GM13977 (cell line): Measurements from ENCODE around the gene OSCP1.

Source experiments
- DNase-seq: peaks from one replicate; pipeline ENCODE4 v3.0.0; 2012; ENCODE audit warnings: low spot score
- in situ Hi-C: fragments of 300-500 bp; cut with MboI; formaldehyde crosslinking; loops from one replicate; pipeline ENCODE4 v1.12.0; 2022; ENCODE audit warnings: low sequenced_read_pairs, low pct_unique_long_range_greater_than_20kb, mixed read lengths, inconsistent platforms; ENCODE audit not compliant: unreplicated experiment
- TF ChIP-seq, protein P1 (sequence below): IDR thresholded peaks from 2 replicates; pipeline ENCODE4 v1.5.1; 2012; ENCODE audit warnings: mild to moderate bottlenecking, control low read depth; ENCODE audit not compliant: insufficient read depth; ENCODE audit errors: extremely low read depth, missing control alignments

Gene OSCP1

DNA sequence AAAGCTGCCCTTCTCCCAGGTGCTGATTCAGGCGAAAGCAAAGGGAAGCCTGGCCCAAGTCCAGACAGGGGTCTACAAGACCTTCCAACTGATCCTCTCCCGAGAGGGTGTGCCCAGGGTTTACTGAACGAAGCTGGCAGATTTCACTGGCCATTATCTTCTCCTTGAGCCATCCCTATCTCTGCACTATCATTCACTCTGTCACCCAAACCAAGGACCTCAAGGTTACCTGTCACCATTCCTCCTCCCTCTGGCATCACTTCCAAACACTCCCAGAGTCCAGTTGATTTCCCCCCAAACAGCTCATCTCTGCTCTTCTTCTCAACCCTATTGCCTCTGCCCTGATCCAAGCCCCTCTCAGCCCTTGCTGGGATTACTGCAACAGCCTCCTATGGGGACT is 69.5 kb downstream of the OSCP1 start:
- TF ChIP-seq, protein P1, sequence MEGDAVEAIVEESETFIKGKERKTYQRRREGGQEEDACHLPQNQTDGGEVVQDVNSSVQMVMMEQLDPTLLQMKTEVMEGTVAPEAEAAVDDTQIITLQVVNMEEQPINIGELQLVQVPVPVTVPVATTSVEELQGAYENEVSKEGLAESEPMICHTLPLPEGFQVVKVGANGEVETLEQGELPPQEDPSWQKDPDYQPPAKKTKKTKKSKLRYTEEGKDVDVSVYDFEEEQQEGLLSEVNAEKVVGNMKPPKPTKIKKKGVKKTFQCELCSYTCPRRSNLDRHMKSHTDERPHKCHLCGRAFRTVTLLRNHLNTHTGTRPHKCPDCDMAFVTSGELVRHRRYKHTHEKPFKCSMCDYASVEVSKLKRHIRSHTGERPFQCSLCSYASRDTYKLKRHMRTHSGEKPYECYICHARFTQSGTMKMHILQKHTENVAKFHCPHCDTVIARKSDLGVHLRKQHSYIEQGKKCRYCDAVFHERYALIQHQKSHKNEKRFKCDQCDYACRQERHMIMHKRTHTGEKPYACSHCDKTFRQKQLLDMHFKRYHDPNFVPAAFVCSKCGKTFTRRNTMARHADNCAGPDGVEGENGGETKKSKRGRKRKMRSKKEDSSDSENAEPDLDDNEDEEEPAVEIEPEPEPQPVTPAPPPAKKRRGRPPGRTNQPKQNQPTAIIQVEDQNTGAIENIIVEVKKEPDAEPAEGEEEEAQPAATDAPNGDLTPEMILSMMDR: no peak
- in situ Hi-C loops: no loop called here
- DNase-seq: no peak

DNA sequence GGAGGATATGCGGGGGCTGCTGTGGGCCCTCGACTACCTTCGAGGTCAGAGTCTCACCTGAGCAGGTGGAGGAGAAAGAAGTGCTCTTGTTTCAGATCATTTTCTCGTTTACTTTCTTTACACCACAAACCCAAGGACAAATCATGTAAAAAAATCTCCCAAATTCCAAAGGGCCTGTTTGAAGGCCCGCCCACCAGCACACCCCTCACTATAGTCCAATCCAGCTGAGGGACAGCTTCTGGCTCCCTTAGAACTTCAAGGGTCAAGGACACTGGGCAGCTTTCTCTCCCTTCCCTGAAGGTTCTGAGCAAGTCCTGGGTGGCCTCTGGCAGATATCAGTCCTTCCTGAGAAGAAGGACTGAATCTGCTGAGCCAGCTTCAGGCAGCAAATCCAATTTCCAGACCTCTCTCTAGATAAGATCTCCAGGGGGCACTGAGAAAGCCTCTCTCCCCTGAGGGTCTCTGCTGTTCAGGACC is 70.1 kb downstream of the OSCP1 start:
- TF ChIP-seq, protein P1: no peak
- no peak for DNase-seq
- in situ Hi-C loops: no loop called here

DNA sequence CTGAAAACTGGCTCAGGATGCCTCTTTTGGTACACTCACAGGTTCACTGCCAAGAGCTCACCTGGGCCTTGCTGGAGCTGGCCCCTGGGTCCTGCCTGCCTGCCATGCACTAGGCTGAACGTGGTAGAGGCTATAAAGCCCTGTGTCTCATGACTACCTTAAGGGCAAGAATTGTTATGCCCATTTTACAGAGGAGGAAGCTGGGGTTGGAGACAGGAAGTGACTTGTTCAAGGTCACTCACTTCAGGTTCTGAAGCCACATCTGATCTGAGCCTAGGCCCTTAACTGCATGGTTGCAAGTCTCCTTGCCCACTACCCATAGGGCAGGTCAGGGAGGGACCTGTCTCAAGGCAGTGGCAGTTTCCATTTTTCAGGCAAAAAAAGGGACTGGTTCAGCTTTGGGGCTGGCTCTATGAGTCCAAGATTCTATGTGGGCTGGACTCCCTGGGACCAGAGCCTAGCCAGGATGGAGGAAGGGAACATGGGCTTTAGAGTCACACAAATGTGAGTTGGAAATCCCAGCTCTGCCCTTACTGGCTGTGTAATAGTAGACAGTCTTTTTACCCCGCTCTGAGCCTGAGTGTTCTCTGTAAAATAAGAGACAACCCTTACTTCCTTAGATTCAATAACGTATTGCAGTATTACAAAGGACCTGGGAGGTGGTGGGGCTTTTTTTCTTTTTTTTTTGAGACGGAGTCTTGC is 72.3 kb downstream of the OSCP1 start:
- TF ChIP-seq, protein P1: no peak
- in situ Hi-C loops: no loop called here
- DNase-seq: no peak

DNA sequence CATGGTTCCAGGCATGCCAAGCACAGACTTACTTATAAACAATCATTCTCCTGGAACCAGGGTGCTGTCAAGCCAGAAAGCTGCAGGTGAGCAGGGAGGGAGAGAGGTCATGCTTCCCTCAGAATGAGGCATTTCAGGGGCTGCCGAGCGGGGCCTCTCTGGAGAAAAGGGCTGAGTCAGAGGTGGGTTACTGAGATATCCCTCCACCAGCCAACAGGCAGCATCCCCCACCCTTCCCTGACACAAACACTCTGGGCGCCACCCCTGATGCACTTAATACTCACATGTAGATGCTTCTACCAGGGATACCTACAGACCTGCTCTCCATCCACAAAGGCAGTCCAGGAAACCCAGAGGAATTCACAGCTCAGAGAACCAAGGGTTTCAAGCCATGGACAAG is 77.6 kb downstream of the OSCP1 start:
- no peak for DNase-seq
- in situ Hi-C loops: no loop called here
- TF ChIP-seq, protein P1: no peak

DNA sequence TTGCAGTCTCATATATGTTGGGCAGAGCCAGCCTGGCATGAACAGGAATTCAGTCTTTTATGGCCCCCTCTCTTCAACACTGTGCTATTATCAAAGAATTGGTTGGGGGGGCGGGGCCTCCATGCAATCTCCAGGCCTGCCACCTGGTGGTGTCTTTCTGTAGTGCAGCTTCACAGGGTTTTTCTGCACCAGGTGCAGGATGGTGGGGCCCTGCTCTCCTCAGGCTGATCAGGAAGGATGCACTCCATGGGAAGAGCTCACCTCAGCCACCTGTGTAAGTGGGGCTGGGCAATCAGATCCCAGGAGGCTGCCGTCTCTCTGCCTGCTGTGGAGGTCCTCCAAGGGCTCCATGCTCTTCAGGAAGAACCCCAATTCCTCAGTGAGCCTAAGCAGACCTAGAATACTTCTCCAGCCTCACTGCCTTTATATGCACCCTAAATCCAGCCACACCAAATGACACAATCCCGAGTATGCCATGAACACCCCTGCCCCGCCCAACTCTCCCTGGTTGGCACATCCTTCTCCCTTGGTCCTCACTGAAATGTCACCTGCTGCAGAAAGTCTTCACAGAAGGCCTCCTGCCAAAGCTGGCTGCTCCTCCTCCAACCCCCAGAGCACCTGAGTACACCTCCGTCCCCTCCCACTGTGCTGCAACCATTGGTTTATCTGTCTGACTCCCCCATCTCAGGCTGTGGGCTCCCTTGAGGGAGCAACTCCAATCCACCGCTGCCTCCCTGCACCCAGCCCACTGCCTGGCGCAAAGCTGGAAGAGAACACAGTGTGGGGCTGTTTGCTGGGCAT is 81.0 kb downstream of the OSCP1 start:
- in situ Hi-C loops: no loop called here
- TF ChIP-seq, protein P1: peak; percentile 90
- peak; percentile 83 for DNase-seq
